Muscle layer of duodenum (tissue), 2 donors: ENCODE results near the gene NDST1.

Source experiments
- H3K27ac ChIP-seq: one replicate; pipeline ENCODE4 v1.7.0; 2013; ENCODE audit warnings: mild to moderate bottlenecking, low read length
- H3K27me3 ChIP-seq: one replicate; pipeline ENCODE4 v1.7.0; 2013; ENCODE audit warnings: low read depth, mild to moderate bottlenecking, control low read depth, low read length
- H3K36me3 ChIP-seq, 2 donors: one replicate each; pipeline ENCODE4 v1.7.0; 2013; ENCODE audit warnings: low read length in 2 of 2, control low read depth in 1 of 2, mild to moderate bottlenecking in 1 of 2; ENCODE audit not compliant: insufficient read depth in 2 of 2, control insufficient read depth in 1 of 2
- H3K4me1 ChIP-seq, 2 donors: one replicate each; pipeline ENCODE4 v1.7.0; 2013; ENCODE audit warnings: low read length in 2 of 2, mild to moderate bottlenecking in 2 of 2, control low read depth in 1 of 2, moderate library complexity in 1 of 2; ENCODE audit not compliant: insufficient read depth in 2 of 2, control insufficient read depth in 1 of 2
- H3K4me3 ChIP-seq, 2 donors: one replicate each; pipeline ENCODE4 v1.7.0; 2013; ENCODE audit warnings: low read length in 2 of 2, low read depth in 1 of 2, mild to moderate bottlenecking in 1 of 2
- H3K9me3 ChIP-seq, 2 donors: one replicate each; pipeline ENCODE4 v1.7.0; 2013; ENCODE audit warnings: low read length in 2 of 2, control low read depth in 1 of 2, mild to moderate bottlenecking in 1 of 2; ENCODE audit not compliant: control insufficient read depth in 1 of 2
- donor health status: healthy.

NDST1 gene

DNA sequence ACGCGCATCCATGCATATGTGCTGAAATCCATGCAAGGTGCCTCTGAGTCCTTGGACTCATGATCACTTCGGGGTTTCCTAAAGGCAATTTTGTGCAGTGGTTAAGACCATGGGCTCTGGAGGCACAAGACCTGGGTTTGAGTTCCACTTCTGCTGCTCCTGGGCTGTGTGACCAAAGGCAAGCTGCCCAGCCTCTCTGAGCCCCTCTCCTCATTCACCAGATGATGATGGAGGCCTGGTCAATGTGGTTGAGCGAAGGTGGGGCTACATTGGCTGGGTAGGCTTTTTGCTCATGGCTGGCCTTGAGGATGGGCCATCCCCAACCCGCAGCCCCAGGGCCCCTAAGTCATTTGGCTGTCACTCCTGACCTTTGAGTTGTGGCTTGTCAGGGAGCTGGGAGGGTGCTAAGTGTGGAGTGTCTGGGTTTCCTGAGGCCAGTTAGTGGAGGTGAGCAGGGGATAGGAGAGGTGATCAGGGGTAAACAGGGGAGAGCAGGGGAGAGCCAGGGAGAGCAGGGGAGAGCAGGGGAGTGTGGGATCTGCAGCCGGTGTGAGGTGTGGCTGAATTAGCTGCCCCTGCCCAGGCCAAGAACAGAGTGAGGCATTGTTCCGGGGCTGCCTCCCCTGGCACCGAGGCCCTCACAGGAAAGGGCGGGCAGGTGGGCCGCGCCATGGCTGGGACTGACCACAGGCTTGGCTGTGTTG, 68.0 kb downstream of the NDST1 start:
- no peak overlapping the region for H3K27ac ChIP-seq

GRCh38 chr5:150576449-150576949, 68.6 kb downstream of the NDST1 start:
- H3K9me3 ChIP-seq: no peaks in the 10 kb centered on the region
- no peaks in the 10 kb centered on the region for H3K27me3 ChIP-seq
- H3K36me3 ChIP-seq: no peaks in the 10 kb centered on the region
- H3K27ac ChIP-seq: no peak overlapping the region
- H3K4me1 ChIP-seq: no peaks in the 10 kb centered on the region
- H3K4me3 ChIP-seq: no peak overlapping the region

More for the DNA sequence above, 68.0 kb downstream of the NDST1 start:
- Histone ChIP-seq H3K4me1 (no peaks in the 10 kb centered on the region), H3K9me3 (no peaks in the 10 kb centered on the region), H3K36me3 (no peaks in the 10 kb centered on the region), H3K27me3 (no peaks in the 10 kb centered on the region), H3K4me3 (no peak overlapping the region)

- Histone ChIP-seq H3K27ac (no peak overlapping the region), H3K27me3 (no peaks in the 10 kb centered on the region), H3K9me3 (no peaks in the 10 kb centered on the region), H3K36me3 (no peaks in the 10 kb centered on the region), H3K4me3 (no peak overlapping the region), H3K4me1 (peaks cover 7% of the 10 kb centered on the region in 2 donors)
These were observed 69.6 kb downstream of the NDST1 start for GRCh38 chr5:150577378-150578139.

GRCh38 chr5:150578781-150579461, 71.0 kb downstream of the NDST1 start:
- Histone ChIP-seq H3K27me3 (no peaks in the 10 kb centered on the region), H3K4me3 (no peak overlapping the region), H3K27ac (no peak overlapping the region), H3K9me3 (no peaks in the 10 kb centered on the region), H3K36me3 (no peaks in the 10 kb centered on the region), H3K4me1 (peaks cover 9 to 14% of the 10 kb centered on the region in 2 donors)

DNA sequence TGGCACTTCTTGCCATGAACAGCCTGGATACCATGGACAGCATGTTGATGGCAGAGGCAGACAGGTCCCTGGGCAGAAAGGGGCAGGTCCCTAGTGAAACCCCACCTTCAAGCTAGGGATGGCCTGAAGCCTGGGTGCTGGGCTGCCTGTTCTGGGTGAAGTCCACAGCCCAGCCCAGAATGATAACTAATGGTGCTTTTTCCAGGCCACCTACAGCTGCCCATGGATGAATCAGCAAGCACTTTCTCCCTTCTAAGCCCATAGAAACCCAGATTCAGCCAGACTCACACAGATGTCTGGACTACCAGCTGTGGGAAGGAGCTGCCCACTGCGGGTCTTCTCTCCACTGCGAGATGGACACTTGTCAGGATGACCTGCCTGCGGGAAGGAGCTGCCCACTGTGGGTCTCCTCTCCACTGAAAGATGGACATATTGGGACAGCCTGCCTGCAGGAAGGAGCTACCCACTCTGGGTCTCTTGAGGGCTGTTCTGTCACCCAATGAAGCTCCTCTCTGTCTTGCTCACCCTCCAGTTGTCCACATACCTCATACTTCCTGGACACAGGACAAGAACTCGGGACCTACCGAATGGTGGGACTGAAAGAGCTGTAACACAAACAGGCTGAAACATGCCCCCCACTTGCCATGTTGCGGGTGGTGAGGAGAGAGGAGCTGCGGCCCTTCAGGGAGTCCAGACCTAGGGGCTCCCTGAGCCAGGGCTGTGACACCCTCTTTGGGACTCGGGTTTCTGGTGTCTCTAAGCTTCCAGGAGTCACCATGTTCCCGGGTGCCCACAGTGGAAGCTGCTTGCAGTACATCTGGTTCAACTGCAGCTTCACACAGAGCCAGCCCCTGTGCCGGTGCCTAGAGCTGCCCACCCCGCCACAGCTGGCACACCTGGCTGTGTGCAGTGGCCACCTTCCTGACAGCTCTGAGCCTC, 71.8 kb downstream of the NDST1 start:
- Histone ChIP-seq H3K4me3 (no peak overlapping the region), H3K9me3 (no peaks in the 10 kb centered on the region), H3K36me3 (no peaks in the 10 kb centered on the region), H3K4me1 (peaks cover 9 to 14% of the 10 kb centered on the region in 2 donors), H3K27ac (no peak overlapping the region), H3K27me3 (no peaks in the 10 kb centered on the region)

GRCh38 chr5:150580917-150581316, 73.0 kb downstream of the NDST1 start:
- no peaks in the 10 kb centered on the region for H3K9me3 ChIP-seq
- no peak overlapping the region for H3K27ac ChIP-seq
- peaks cover 9 to 17% of the 10 kb centered on the region in 2 donors for H3K4me1 ChIP-seq
- no peaks in the 10 kb centered on the region for H3K27me3 ChIP-seq
- no peak overlapping the region for H3K4me3 ChIP-seq
- H3K36me3 ChIP-seq: no peaks in the 10 kb centered on the region

DNA sequence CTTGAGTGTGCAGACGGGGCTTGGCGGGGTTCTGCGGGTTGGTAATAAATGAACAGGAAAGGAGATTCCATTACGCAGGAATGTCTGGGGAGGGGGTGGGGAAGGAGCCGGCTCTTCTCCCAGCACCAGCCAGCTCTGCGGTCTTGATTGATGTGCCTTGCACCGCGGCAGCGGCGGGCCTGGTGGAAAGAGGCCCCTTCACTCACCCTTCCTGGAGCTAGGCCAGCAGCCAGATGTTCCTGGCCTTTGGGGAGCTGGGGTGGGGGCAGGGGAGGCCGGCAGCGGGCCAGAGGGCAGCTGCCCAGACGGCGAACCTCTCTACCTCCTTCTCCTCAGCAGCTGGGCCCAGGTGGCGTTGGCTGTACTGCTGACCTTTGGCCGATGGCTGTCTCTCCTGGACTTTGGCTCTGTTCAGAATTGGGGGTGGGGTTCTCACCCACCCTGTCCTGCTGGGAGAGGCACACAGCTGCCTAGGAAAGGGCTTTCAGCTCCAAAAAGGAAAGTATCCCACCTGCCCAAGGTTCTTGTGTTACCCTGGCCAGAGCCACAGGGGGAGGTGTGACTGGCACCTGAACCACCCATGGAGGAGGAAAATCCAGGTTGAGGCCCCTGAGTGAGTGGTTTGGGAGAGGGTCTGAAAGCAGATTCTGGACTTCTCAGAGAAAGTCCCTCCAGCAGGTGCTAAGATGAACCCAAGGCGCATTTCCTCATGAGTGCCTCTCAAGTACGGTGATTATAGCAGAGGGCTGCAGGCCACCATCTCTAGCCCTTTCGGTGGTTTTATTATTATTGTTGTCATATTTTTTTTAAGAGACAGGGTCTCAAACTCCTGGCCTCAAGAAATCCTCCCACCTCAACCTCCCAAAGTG, 74.5 kb downstream of the NDST1 start:
- Histone ChIP-seq H3K4me1 (peaks cover 9 to 17% of the 10 kb centered on the region in 2 donors), H3K27me3 (no peaks in the 10 kb centered on the region), H3K4me3 (peak overlapping the region; percentile 3 to 13), H3K27ac (peak overlapping the region; percentile 57), H3K9me3 (no peaks in the 10 kb centered on the region), H3K36me3 (no peaks in the 10 kb centered on the region)

DNA sequence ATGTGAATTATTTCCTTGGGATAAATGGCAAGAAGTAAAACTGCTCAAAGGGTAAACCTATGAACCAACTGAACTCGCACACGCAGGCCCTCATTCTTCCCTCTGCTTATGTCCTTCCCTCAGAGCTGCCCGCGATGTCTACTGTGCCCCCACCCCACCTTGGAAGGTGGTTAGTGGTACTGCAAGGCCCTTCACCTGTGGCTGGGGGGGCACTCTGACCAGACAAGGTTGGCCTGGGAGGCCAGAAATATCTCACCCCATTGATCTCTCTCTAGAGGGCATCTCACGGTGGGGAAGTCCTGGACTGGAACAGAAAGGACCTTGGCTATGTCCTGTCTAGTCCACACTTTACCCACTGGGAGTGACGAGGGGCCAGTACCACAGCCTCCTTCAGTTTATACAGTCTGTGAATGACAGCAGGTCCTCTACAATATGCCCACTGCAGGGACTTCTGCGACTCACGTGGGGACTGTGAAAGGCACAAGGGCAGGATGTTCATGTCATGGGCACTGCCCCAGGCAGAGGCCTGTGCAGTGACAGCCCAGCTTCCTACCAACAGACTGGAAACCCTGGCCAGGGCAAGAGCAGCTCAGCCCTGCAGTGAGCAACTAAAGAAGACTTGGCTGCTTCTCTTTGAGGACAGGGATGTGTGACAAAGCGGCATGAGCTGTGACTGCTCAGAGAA, 75.8 kb downstream of the NDST1 start:
- peaks cover 9 to 17% of the 10 kb centered on the region in 2 donors for H3K4me1 ChIP-seq
- H3K36me3 ChIP-seq: no peaks in the 10 kb centered on the region
- H3K4me3 ChIP-seq: no peak overlapping the region
- no peak overlapping the region for H3K27ac ChIP-seq
- no peaks in the 10 kb centered on the region for H3K27me3 ChIP-seq
- no peaks in the 10 kb centered on the region for H3K9me3 ChIP-seq

DNA sequence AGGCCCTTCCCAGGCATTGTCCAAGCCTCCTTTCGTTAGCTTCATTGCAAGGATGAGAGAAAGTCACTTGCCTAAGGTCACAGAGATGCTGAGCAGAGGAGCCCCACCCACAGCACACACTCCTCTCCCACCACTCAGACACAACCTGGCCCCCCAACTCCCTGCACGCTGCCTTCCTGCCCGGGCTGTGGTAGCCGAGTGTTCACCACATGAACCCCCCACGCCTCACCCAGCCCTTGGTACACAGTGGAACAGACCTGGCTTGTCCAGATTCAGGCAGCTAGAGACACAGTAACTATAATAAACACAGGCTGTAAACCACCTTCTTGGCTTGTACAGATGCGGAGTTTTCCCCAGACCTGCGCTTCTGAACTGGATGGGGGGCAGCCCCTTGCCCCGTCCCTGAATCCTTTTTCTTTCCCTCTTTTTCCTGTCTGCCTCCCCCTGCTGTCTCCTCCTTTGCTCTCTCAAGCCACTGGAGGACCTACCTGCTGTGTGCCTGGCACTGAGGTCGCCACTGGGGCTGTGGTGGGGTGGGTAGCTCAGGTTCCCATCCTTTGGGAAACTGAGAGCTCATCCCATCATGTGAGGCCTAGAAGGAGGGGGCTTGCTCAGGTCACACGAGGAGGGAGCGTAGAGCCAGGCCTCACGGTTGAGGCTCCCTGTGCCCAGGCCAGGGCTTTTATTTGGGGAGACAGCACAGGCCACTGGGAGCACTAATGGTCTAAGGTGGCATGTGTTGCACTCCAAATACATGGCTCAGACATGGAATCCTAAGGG, 76.8 kb downstream of the NDST1 start:
- Histone ChIP-seq H3K27ac (no peak overlapping the region), H3K27me3 (no peaks in the 10 kb centered on the region), H3K4me3 (no peak overlapping the region), H3K9me3 (no peaks in the 10 kb centered on the region), H3K36me3 (no peaks in the 10 kb centered on the region), H3K4me1 (peaks cover 14 to 21% of the 10 kb centered on the region in 2 donors)
